NCI-H2227 treated with DMSO at 0.1 percent for 48 hours (cell line): ENCODE measurements around the gene SPAAR.
A peak's percentile ranks its signal among the peaks of the same experiment; 100 is the strongest.

Experiments
- DNase-seq: peaks from one replicate; lab custom pipeline; 2025; lab: John Stamatoyannopoulos, UW

SPAAR gene

DNA sequence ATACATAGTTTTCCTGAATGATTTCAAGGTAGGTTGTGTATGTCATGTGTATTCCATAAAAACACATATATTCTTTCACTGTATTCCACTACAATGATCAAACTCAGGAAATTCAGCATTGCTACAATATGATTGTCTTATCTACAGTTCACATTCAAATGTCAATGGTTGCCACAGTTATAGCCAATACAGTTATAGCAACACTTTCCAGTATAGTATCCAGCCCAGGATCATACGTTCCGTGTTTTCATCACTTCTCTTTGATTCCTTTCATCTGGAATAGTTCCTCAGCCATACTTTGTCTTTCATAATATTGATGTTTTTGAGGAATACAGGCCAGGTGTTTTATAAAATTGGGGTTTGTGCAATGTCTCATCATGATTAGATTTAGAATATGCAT, 39.2 kb downstream of the SPAAR start:
- no peak for DNase-seq

DNA sequence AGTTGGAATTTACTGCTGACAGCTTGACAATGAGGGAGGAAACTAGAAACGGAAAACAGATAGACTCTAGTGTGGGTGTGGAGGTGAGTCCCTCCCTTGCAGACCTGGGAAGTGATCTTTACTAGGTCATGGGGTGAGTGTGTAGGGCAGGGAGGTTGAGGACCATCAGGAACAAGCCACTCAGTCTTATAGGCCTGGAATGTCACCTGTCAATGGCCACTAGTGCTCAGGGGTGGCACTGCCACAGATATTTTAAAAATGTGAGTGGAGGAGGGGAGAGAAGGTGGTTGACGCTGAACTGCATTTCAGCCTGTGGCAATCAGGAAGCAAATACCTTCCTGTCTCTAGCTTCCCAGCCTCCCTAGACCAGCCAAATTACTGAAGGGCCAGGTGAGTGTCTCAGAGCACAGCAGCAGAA, 39.6 kb downstream of the SPAAR start:
- no peak for DNase-seq

DNA sequence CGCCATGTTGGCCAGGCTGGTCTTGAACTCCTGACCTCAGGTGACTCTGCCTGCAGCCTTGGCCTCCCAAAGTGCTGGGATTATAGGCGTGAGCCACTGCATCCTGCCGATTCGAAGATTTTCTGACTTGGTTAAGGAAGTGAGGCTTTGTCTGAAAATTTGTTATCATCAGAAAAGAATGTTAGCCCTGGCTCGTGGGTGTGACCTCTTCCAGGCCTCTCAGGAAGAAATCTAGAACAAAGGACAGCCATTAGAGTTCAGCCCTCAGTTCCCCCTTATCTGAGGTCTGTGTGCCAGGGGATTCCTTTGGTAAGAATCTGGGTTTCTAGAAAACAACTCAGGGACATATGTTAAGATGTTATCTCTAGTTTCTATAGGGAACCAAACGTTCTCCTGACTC, 42.4 kb downstream of the SPAAR start:
- DNase-seq, result no peak

DNA sequence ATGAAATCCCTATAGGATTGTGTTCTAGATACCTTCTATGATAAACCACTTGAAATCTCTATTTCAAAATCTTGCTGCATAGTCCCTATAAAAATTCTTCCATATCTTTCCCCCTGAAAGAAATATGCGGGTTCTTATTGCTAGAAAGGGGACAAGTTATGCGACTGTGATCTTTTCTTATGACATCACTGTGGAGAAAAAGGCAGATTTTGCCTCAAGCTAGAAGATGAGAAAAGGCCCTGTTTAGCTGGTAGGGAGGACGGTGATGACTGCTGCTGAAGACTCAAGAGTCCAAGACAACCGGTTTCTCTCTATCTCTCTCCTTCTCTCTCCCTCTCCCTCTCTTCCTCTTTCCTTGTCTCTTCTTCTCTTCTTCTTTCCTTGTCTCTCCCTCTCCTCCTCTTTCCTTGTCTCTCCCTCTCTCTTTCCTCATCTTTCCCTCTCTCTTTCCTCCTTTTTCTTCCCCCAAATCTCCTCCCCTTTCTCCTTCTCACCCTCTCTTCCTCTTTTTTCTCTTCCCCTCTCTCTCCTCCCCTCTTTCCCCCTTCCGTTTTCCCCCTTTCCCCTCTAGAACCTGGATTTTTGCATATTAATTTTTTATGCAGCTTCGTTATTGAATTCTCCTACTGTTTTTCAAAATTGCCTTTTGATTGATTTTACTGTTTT, 43.4 kb downstream of the SPAAR start:
- DNase-seq, result no peak

DNA sequence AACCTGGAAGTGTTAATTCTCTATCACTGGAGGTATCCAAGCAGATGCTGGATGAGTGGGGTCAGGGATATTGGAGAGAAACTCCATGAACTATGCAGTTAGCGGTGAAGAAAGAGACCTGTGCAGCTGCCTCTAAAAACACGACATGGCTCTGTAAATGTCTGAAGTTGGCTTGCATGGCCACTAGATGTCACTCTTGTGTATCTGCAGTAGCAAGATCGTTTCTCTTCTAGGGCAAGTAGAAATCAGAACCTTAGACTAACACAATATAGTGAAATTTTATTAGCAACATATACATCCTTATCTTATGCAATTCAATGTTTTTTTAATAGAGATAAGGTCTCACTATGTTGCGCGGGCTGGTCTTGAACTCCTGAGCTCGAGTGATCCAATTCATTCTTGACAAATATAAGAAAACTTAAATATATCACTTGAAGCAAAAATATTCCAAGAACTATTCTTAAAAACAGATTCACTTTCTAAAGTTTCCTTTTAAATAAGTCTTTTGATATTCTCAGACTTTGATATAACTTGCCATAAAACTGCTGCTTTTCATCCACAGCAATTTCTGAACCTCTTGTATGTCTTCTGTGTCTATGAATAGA, 45.8 kb downstream of the SPAAR start:
- DNase-seq, result peak; percentile 67

DNA sequence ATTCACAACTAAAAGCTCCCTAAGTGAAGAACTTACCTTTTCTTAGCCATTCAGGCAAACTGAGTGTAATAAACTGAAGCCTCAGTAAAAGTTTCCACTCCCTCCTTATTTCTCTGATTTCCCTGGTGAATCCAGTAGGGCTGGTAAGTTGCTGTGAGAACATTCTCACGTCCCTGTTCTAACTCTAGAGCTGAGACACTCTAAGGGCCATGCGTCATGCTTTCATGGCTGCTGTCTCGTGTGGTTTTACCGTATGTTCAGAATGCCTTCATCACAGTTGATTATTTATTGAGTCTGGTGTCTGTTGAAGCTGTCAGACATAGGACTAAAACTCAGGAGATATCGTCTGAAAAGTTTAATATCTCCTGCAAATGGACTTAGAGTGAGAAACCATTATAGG, 47.4 kb downstream of the SPAAR start:
- no peak for DNase-seq

DNA sequence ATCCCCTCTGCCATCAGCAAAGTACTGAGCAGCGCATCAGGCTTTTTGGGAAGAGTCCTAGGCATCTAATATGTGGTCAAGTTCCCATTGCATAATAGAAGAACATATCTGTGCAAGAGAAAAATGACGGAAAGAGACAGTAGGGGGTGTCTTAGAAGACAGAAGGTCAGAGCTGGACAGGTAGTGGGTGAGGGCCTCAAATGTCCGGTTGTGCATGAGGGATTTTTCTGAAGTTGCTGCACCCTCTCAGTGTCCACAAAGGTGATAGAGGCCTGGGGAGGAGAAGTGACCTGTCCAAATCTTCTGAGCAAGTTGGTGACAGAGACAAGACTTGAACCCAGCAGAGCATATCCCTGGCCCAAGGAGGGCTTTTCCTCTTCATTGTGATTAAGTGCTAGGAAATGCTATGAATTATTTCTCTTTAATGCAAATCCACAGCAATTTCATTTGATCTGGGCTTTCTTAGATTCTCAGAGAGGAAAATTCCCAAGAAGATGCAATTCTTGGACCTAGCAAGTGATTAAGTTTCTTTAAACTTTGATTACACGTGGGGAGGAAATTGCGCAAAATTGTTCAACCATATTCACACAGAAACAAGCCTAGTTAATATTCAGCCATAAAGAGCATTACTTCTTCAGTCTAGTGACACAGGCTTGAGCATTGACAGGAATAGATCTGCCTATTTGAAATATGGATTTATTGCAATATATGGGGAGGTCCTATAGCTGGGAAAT, 49.0 kb downstream of the SPAAR start, which contains the start of gene OR2S2:
Gene OR2S2, minus strand, starts transcription at position 51 of the 734 bp plus-strand sequence. CDS start 56 bp downstream, outside the sequence.
- no peak for DNase-seq

DNA sequence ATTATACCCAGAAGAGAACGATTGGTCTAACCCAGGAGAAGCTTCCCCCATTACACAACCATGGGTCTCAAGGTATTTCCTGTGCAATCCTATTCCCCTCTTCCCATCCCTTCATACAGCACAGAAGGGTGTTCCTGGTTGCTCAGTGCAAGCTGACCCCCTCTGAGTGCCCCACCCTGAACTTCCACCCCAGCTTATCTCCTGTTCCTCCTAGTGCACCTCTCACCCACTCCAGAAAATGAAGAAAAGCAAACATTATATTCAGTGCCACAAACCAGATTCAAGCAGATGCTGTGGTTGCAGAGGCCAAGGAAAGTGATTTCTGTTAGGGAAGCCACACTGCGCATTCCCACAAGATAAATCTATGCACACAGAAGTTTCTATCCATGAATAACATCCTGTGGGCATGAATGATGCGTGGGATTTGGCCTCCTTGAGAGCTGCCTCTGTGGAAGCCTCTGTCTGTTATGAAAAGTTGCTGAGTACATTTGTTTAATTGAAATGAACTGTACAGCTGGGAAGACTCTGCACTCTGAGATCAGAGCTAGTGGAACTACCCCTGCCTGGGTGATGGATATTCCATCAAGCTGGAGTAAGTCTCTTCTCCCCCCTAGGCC, 50.9 kb downstream of the SPAAR start:
- no peak for DNase-seq
